Tibial nerve (tissue), 4 donors: Measurements from ENCODE around the gene HEXD. TPM values are rescaled to one million over a fixed set of nuclear protein-coding genes. Genes with fewer than 3 reads are reported as not detected.

ENCODE experiments used
- DNase-seq, 2 donors: peaks; one replicate each; pipeline ENCODE4 v3.0.0-alpha.2; 2019; ENCODE audit warnings: low spot score in 2 of 2
- H3K27ac ChIP-seq, 4 donors: fragments of 200-600 bp; sonication (generic) in 3 of 4; one replicate each; pipeline ENCODE4 v1.5.1; 2017 to 2019; ENCODE audit warnings: mild to moderate bottlenecking in 1 of 4
- H3K27me3 ChIP-seq, 2 donors: fragments of 200-600 bp; sonication (generic) in 1 of 2; one replicate each; pipeline versions ENCODE4 v1.5.1 to v1.6.0; 2017 to 2019
- H3K36me3 ChIP-seq, 3 donors: fragments of 200-600 bp; sonication (generic); one replicate each; pipeline ENCODE4 v1.5.1; 2018 to 2019
- H3K4me1 ChIP-seq, 4 donors: fragments of 200-600 bp; sonication (generic) in 3 of 4; one replicate each; pipeline ENCODE4 v1.5.1; 2017 to 2019
- H3K4me3 ChIP-seq, 4 donors: fragments of 200-600 bp; sonication (generic) in 3 of 4; one replicate each; pipeline ENCODE4 v1.5.1; 2017 to 2019; ENCODE audit warnings: mild to moderate bottlenecking in 1 of 4, moderate library complexity in 1 of 4
- H3K9me3 ChIP-seq, 4 donors: fragments of 200-600 bp; sonication (generic) in 3 of 4; one replicate each; pipeline ENCODE4 v1.5.1; 2017 to 2019
- EP300 ChIP-seq, 2 donors: sonication (generic); formaldehyde crosslinking; IDR thresholded peaks; one replicate each; pipeline ENCODE4 v1.6.1; 2017; ENCODE audit warnings: antibody characterized with exemption in 2 of 2, mild to moderate bottlenecking in 1 of 2
- POLR2A ChIP-seq, 2 donors: fragments of 450-650 bp; IDR thresholded peaks; one replicate each; pipeline ENCODE4 v1.6.1; 2017; ENCODE audit warnings: antibody characterized with exemption in 2 of 2, mild to moderate bottlenecking in 2 of 2, moderate library complexity in 2 of 2
- WGBS, 2 donors: methylation state at CpG; one replicate each; pipeline ENCODE4 v1.1.5; 2018; 5-methylcytosine and 5-hydroxymethylcytosine counted together
- total RNA-seq, 4 donors: library from RNA; depleted of rRNA; stranded (reverse); fragments of >200 nt; gene quantifications; one replicate each; pipeline ENCODE4 v1.1.0, GENCODE V29; 2016
- TF ChIP-seq, protein P1 (sequence below), 5 experiments: fragments of 200-600 bp in 3 of 5; fragments of 450-650 bp in 2 of 5; sonication (generic) in 3 of 5; IDR thresholded peaks; one replicate each; pipeline ENCODE4 v1.5.1; 2016 to 2019; ENCODE audit warnings: antibody characterized with exemption in 5 of 5, mild to moderate bottlenecking in 3 of 5, moderate library complexity in 2 of 5

Gene HEXD
- total RNA-seq = 100 to 1,000 TPM in 1 of 4 donors, 10 to 100 TPM in 3; 65.6 to 143 (median 95.1) TPM

DNA sequence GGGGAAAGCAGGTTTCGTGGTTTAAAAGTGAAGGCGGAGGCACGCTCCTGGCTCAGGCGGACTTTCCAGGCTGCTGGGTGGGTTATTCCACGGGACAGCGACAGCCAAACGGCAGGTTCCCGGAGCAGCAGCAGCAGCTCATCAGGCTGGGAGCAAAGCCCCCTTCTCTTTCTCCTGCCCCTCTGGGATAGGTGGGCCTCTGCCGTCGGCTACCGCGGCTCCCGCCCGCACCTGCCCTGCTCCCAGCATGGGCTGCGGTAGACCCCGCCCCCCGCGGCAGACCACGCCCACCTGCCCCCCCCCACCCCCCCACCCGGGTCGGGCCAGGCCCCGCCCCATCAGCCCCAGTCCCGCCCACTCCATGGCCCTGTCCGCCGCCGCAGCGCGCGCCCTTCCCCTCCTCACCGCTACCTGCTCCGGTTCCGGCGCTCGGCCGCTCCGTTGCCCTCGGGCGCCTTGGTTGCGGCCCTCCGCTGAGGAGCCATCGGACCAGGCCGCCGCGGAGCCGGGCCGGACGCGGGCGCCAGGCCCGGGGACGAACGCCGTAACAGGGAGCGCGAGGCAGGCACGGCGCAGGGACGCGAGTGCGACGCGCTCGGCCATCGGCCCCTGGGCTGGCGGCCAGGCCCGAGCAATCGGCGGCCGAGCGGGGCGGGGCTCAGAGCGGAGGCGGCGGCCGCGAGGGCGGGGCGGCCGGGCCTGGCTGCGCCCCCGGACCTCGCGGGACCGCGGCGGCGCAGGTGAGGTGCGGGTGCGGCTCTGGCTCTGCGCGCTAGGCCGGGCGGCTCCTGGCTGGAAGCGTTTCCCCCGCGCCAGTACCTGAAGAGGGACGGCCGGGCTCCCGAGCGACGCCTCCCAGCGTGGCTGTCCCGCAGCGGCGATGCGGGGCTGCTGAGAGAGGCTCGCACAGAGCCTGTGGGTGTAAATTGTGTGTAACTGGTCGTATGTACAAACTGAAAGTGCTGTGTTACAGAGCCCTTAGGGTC, at the start of gene HEXD, which contains the start of gene OGFOD3:
TSS of gene HEXD (plus strand) at position 347 of the 986 bp plus-strand sequence. CDS start 1,453 bp downstream, outside the sequence.
TSS of gene OGFOD3 (minus strand) at position 586 of the 986 bp plus-strand sequence. CDS start at position 485, 101 bp downstream.
- Histone ChIP-seq H3K27ac (peak within 1 kb of the TSS; percentile 87 to 95 (median 91)), H3K9me3 (peaks cover 0 to 12% (median 0%) of the 10 kb centered on the region in 4 donors), H3K36me3 (peaks cover 0 to 35% (median 0%) of the 10 kb centered on the region in 3 donors), H3K27me3 (no peaks in the 10 kb centered on the region), H3K4me3 (peak within 1 kb of the TSS; percentile 81 to 95 (median 86)), H3K4me1 (peaks cover 0 to 37% (median 2%) of the 10 kb centered on the region in 4 donors)
- peak; percentile 56 to 75 for TF ChIP-seq POLR2A (IDR thresholded peaks at IDR 0.05)
- peak in 1 of 2 donors; percentile 41 for TF ChIP-seq EP300 (IDR thresholded peaks at IDR 0.05)
- TF ChIP-seq, protein P1, sequence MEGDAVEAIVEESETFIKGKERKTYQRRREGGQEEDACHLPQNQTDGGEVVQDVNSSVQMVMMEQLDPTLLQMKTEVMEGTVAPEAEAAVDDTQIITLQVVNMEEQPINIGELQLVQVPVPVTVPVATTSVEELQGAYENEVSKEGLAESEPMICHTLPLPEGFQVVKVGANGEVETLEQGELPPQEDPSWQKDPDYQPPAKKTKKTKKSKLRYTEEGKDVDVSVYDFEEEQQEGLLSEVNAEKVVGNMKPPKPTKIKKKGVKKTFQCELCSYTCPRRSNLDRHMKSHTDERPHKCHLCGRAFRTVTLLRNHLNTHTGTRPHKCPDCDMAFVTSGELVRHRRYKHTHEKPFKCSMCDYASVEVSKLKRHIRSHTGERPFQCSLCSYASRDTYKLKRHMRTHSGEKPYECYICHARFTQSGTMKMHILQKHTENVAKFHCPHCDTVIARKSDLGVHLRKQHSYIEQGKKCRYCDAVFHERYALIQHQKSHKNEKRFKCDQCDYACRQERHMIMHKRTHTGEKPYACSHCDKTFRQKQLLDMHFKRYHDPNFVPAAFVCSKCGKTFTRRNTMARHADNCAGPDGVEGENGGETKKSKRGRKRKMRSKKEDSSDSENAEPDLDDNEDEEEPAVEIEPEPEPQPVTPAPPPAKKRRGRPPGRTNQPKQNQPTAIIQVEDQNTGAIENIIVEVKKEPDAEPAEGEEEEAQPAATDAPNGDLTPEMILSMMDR (IDR thresholded peaks at IDR 0.05) = peak in 2 of 5 experiments; percentile 64 to 77
- WGBS, 2 donors = 1 to 2% methylated on average over 33 to 77 of the region's 108 CpGs
- peak; percentile 63 to 66 for DNase-seq

DNA sequence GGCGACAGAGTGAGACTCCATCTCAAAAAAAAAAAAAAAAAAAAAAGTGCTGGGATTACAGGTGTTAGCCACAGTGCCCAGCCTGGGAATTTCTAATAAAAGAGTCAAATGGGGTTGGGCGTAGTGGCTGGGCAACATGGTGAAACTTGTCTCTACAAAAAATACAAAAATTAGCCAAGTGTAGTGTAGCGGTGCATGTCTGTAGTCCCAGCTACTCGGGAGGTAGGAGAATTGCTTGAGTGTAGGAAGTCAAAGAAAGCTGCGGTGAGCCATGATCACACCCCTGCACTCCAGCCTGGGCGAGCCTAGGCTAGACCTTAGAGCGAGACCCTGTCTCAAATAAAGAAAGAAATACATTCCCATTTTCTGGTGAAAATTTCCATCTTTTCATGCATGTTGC, 48.9 kb upstream of the HEXD start:
- peaks cover 0 to 27% (median 8%) of the 10 kb centered on the region in 4 donors for H3K4me1 ChIP-seq
- H3K27ac ChIP-seq = no peak overlapping the region
- no peak for TF ChIP-seq POLR2A (IDR thresholded peaks at IDR 0.05)
- H3K27me3 ChIP-seq = peaks cover 0 to 77% of the 10 kb centered on the region in 2 donors
- WGBS, 2 donors = 93 to 95% methylated on average over 7 of the region's 7 CpGs
- no peaks in the 10 kb centered on the region for H3K36me3 ChIP-seq
- no peak overlapping the region for H3K4me3 ChIP-seq
- DNase-seq = no peak
- no peaks in the 10 kb centered on the region for H3K9me3 ChIP-seq

DNA sequence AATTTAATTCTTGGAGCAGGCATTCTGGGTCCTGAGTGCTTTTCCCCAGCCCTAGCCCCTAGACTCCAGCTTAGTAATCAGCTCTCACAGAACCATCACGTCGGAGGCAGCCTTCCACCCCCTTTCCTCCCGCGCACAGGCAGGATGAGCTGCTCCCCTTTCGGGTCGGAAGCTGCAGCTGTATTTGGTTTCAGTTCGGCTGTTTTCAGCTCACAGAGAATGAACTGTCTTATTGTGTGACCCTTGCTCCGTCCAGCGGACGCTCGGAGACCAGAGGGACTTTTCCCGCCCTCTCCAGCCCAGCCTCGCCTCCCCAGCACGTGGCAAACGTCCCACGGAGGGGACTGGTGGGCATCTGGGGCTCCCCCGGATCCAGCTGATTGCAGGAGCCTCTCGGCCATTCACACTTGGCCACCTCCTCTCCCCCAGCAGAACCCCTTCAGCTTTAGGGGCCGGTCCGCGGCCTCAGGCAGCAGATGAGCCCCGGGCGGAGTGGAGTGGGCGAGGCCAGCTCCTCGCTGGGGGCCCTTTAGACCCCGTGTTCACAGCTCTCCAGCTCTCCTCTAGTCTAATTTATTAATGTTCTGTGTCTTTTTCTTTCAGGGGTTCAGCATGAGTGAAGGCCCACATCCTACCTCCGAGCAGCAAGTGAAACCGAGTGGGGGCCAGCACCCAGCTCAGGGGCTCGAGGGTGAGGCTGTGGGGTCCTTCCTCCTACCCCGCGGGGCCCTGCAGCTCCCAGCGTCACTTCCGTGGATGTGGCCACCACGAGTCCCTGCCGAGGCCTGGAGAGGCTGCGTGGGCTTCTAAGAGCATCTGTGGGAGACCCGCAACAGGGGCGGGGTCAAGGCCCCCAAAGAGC, 47.4 kb upstream of the HEXD start:
- H3K9me3 ChIP-seq = no peaks in the 10 kb centered on the region
- H3K4me1 ChIP-seq = peaks cover 0 to 32% (median 8%) of the 10 kb centered on the region in 4 donors
- DNase-seq = no peak
- 15 to 28% methylated on average over 33 to 34 of the region's 38 CpGs for WGBS, 2 donors
- H3K4me3 ChIP-seq = peak overlapping the region; percentile 13 to 44 (median 26)
- TF ChIP-seq POLR2A (IDR thresholded peaks at IDR 0.05) = no peak
- no peak for TF ChIP-seq EP300 (IDR thresholded peaks at IDR 0.05)
- TF ChIP-seq, protein P1 (IDR thresholded peaks at IDR 0.05) = no peak
- no peaks in the 10 kb centered on the region for H3K36me3 ChIP-seq
- peaks cover 0 to 84% of the 10 kb centered on the region in 2 donors for H3K27me3 ChIP-seq
- H3K27ac ChIP-seq = no peak overlapping the region

DNA sequence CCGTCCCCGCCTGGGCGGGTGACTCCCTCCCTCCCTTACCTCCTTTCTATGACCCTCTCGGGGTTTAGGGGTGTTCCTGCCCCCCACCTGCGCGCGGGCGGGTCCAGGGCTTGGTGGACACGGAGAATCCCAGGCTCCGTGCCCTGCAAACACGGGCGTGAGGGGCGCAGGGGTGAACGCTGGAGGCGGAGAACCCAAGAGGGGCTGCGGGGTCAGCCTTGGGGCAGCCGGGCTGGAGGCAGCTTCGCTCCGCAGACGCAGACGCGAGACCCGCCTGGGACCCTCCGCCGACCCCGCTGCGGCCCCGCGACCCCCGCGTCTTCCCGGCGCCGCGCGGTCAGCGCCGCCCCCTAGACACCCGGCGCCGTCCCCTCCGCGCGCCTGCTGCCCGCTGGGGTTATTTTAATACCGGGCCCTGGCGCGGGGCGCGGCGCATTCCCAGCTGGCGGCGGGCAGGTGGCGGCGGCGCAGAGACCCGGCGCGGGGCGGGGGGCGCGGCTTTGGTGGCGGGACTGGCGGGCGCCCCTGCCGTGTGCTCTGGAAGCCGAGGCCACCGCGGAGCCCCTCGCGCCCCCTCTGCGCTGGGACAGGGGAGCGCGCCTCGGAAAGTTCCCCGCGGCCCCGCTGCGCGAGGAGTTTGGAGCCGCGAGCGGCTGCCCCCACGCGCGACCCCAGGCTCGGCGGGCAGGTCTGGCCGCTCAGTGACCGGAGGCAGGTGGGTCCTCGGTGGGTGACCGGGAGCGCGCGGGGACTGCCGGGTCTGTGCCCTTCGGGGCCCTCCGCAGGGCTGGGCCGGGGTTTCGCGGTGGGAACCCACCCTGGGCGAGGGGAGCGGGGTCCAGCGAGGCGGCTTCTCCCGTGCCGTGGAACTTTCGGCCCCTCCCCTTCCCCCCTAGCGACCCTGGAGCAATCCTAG, 46.6 kb upstream of the HEXD start, which contains the start of gene UTS2R:
TSS of gene UTS2R (plus strand) at position 433 of the 916 bp plus-strand sequence. CDS start 2,560 bp downstream, outside the sequence.
- Histone ChIP-seq H3K4me1 (peaks cover 0 to 32% (median 8%) of the 10 kb centered on the region in 4 donors), H3K9me3 (no peaks in the 10 kb centered on the region), H3K36me3 (no peaks in the 10 kb centered on the region), H3K27ac (no peak within 1 kb of the TSS), H3K27me3 (peaks cover 0 to 92% of the 10 kb centered on the region in 2 donors), H3K4me3 (peak within 1 kb of the TSS; percentile 13 to 44 (median 26))
- WGBS, 2 donors = 2 to 9% methylated on average over 28 to 39 of the region's 109 CpGs
- no peak for TF ChIP-seq POLR2A (IDR thresholded peaks at IDR 0.05)
- TF ChIP-seq, protein P1 (IDR thresholded peaks at IDR 0.05) = no peak
- DNase-seq = no peak
